Muscle of leg (tissue), 11 donors: ENCODE measurements around the gene HIC1. TPM values are rescaled to one million over a fixed set of nuclear protein-coding genes. Genes with fewer than 3 reads are reported as not detected.
A peak's percentile ranks its signal among the peaks of the same experiment; 100 is the strongest.

ENCODE experiments used
- DNase-seq: peaks from one replicate; pipeline ENCODE4 v3.0.0; 2013
- H3K27ac ChIP-seq: one replicate; pipeline ENCODE4 v1.5.1; 2013; ENCODE audit warnings: mild to moderate bottlenecking, low read length, control low read depth
- H3K27me3 ChIP-seq: one replicate; pipeline ENCODE4 v1.6.1; 2013; ENCODE audit warnings: low read length; ENCODE audit not compliant: control insufficient read depth, insufficient read depth
- H3K36me3 ChIP-seq: one replicate; pipeline ENCODE4 v1.6.1; 2013; ENCODE audit warnings: low read length; ENCODE audit not compliant: control insufficient read depth, insufficient read depth
- H3K4me1 ChIP-seq: one replicate; pipeline ENCODE4 v1.6.1; 2013; ENCODE audit warnings: low read length; ENCODE audit not compliant: control insufficient read depth, insufficient read depth
- H3K4me3 ChIP-seq: one replicate; pipeline ENCODE4 v1.5.1; 2013; ENCODE audit warnings: low read length, control low read depth
- H3K9me3 ChIP-seq: replicated peaks from 2 replicates; pipeline ENCODE4 v1.6.1; 2013; ENCODE audit warnings: low read depth, low read length; ENCODE audit not compliant: control insufficient read depth
- WGBS: methylation state at CpG from one replicate; pipeline ENCODE4 v1.1.5; 2013; ENCODE audit warnings: missing lambda C conversion rate; ENCODE audit not compliant: insufficient coverage; 5-methylcytosine and 5-hydroxymethylcytosine counted together
- polyA plus RNA-seq, 8 donors: library from polyadenylated mRNA; unstranded; fragments of 120-200 nt; gene quantifications; one replicate each; pipeline versions ENCODE4 v1.2.1 to v1.2.3, GENCODE V29; 2013; ENCODE audit warnings: inconsistent platforms in 1 of 8, low replicate concordance in 1 of 8; ENCODE audit not compliant: insufficient read length in 8 of 8, insufficient read depth in 1 of 8
- total RNA-seq: library from RNA; stranded (reverse); fragments of 120-200 nt; gene quantifications from one replicate; pipeline ENCODE4 v1.2.4, GENCODE V29; 2013

Gene HIC1
- total and polyA plus RNA-seq, 9 donors, result 28.1 to 60.4 (median 43.3) TPM

DNA sequence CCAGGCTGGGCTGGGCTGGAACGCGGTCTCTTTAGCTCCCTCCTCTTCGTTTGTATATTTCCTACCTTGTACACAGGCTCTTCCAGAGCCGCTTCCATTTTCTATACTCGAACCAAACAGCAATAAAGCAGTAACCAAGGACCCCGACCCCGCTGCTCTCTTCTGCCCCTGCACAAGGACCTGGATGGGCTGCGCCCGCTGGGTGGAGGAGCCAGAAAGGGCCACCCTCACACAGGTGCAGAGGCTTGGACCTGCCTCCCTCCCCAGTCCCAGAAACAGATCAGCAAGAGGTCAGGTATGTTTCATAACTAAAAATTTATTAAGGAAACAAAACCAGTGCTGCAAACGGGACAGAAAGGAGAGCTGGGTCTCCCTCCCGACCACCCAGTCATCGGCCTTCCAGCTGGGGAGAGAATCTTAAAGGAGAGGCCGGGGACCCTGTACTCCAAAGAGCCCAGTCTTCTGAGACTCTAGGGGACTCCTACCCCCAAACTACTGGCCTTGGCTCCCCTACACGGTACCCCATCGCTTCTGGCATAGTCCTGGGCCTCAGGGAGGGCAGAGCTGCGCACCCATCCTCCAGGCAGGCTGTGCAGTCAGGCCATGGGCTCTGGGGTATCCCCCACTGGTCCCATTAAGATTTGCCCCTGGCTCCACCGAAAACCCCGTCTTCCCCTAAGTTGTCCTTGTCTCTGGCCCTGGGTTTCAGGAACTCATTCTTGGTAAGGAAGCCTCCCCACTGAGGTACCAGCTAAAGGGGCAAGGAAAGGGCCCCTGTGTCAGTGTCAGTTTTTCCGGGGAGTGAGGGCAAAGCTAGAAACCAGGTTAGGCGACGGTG is 4.9 kb downstream of the HIC1 start:
- H3K27ac ChIP-seq, result peak overlapping the region; percentile 78
- H3K4me3 ChIP-seq, result peak overlapping the region; percentile 42
- peaks cover 20% of the 10 kb centered on the region for H3K27me3 ChIP-seq
- peaks cover 56% of the 10 kb centered on the region for H3K4me1 ChIP-seq
- peaks cover 49% of the 10 kb centered on the region for H3K36me3 ChIP-seq
- DNase-seq, result no peak
- H3K9me3 ChIP-seq, result no peaks in the 10 kb centered on the region
- 42% methylated on average over 15 of the region's 21 CpGs for WGBS

- Histone ChIP-seq H3K27ac (peak overlapping the region; percentile 78), H3K4me3 (peak overlapping the region; percentile 42), H3K36me3 (peaks cover 55% of the 10 kb centered on the region), H3K4me1 (peaks cover 62% of the 10 kb centered on the region), H3K27me3 (peaks cover 18% of the 10 kb centered on the region), H3K9me3 (no peaks in the 10 kb centered on the region)
- WGBS, result 35% methylated on average over 5 of the region's 6 CpGs
- DNase-seq, result no peak
Measured at GRCh38 chr17:2060385-2060658, 5.4 kb downstream of the HIC1 start.

DNA sequence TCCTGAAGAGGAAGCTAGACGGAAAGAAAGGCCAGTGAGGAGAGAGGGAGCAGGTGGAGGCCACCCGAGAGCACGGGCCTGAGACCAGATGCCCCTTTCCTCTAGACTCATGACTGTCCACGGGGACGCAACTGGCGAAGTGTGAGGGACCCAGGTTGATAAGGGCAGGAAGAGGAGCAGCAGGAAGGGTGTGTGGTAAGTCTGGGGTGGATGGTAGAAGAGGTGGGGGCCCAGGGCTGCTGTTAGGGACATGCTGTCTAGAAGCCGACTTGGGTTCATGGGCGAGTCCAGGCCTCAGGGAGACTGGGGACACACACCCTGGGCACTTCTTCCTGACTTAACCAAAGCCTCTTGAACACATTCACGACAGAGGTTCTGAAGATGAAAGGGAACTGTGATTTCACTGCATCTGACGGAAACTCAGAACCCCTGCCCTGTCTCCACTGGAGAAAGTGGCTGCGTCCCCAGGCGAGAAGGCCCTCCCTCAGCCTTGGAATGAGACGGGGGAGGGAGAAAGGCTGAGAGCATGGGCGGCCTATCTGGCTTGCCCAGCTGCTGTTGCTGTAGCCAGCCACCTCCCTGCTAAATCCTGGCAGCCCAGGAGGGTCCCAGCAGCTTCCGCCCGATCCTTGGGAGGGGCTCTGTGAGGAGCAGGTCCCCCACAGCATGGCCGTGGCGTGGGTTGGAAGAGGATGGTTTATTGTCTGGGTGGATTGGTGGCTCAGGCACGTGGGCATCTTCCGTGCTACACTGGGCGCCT is 6.0 kb downstream of the HIC1 start:
- DNase-seq, result peak; percentile 65
- WGBS, result 56% methylated on average over 10 of the region's 21 CpGs
- Histone ChIP-seq H3K27ac (peak overlapping the region; percentile 78), H3K36me3 (peaks cover 58% of the 10 kb centered on the region), H3K9me3 (no peaks in the 10 kb centered on the region), H3K27me3 (peaks cover 18% of the 10 kb centered on the region), H3K4me1 (peaks cover 67% of the 10 kb centered on the region), H3K4me3 (peak overlapping the region; percentile 42)

DNA sequence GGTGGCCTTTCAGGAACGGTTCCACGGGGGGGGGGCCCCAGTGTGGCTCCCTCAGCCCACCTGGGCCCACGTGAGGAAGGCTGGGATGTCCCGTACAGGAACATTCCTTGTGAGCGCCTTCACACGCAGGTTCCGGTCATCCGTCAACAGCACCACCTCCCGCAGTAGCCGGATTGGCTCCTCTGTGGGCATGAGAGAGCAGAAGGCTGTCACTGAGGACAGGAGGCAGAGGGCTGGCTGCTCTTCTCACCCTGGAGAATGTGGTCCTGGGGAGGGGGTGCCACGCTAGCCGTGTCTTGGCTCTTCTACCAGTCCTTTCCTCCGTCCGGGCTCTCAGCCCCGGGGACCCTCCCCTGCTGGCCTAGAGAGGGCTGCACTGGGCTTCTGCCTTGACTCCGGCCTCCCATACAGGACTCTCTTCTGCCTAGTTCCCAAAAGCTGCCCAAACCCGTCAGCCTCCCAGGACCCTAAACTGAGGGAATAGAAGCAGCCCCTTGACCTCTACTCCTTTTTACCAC is 6.6 kb downstream of the HIC1 start:
- Histone ChIP-seq H3K27me3 (peaks cover 13% of the 10 kb centered on the region), H3K4me3 (no peak overlapping the region), H3K4me1 (peaks cover 73% of the 10 kb centered on the region), H3K9me3 (no peaks in the 10 kb centered on the region), H3K27ac (peak overlapping the region; percentile 78), H3K36me3 (peaks cover 65% of the 10 kb centered on the region)
- 49% methylated on average over 12 of the region's 17 CpGs for WGBS
- peak; percentile 31 for DNase-seq

DNA sequence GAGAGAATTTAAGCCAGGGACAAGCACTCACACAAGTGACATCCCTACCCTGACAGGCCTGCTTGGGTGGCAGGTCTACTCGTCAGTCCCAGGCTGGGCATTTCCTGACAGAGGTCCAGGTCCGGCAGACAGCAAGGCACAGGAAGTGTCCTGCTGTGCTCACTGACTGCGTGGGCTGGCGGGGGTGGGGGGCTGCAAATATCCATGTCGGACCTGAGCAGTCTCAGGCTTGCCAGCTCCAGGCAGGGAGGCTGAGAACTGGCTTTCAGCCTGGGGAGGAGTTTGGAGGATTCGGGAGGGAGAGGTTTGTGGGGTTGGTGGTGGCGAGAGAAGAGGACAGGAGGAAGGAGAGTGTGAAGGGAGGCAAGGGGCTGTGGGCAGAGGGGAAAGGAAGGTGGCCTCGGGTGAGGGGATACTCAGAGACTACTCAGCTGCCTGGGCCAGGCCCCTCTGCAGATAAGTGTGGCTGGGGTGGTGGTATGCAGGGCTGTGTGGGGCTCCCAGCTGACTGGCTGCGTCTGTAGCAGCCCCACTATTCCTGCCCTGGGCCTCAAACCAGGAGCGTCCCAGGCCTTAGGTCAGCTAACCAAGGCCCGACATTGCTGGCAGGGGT is 7.8 kb downstream of the HIC1 start:
- peak; percentile 63 for DNase-seq
- Histone ChIP-seq H3K9me3 (no peaks in the 10 kb centered on the region), H3K4me1 (peaks cover 85% of the 10 kb centered on the region), H3K27ac (peak overlapping the region; percentile 78), H3K36me3 (peaks cover 75% of the 10 kb centered on the region), H3K27me3 (peaks cover 11% of the 10 kb centered on the region), H3K4me3 (no peak overlapping the region)
- WGBS, result 19% methylated on average over 9 of the region's 11 CpGs

DNA sequence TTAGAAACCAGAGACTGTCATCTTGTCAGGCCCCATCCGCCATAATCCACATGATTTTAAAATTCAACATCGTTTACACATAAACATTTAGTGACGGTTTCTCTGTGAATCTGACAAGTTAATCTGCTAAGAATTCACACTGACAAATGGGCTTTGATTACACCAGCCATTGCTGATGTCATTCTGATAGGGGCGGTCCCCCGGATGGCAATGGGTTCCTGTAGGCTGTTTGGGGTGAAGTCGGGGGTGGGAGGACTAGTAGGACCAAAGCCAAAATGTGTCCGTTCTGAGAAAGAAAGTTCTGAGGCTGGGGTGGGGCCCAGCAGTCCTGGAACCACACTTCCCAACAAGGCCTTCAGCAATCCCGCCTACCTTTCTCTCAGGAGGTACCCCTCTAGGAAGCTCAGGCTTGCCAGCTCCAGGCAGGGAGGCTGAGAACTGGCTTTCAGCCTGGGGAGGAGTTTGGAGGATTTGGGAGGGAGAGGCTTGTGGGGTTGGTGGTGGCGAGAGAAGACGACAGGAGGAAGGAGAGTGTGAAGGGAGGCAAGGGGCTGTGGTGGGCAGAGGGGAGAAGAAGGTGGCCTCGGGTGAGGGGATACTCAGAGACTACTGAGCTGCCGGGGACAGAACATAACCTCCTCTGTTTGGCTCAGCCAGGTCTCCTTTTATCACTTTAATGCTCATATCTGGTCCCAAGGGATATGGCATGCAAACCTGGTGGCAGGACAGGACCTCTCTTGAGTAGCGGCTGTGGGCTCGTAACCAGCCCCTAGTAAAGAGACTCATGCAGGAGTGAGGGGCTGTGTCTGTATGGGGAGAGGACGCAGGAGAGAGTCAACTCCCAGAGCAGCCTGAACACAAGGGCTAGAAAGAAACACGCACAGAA is 8.6 kb downstream of the HIC1 start:
- DNase-seq, result peak; percentile 62
- Histone ChIP-seq H3K4me1 (peaks cover 89% of the 10 kb centered on the region), H3K9me3 (no peaks in the 10 kb centered on the region), H3K36me3 (peaks cover 75% of the 10 kb centered on the region), H3K4me3 (no peak overlapping the region), H3K27me3 (peaks cover 6% of the 10 kb centered on the region), H3K27ac (peak overlapping the region; percentile 78)
- 58% methylated on average over 7 of the region's 16 CpGs for WGBS

DNA sequence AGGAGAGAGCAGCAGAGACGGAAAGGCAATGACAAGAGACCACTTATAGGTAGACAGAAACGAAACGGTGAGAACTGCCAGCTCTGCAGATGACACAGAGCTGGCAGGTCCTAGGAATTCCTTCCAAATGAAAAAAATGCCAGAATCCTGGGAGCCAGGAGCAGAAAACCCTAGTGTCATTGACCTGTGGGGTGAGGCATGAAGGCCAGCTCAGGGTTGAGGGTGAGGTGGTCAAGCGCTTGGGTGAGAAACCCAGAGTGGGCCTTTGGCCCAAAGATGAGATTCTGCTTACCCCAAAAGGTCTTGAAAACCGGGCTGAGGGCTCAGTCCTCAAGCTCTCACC is 9.2 kb downstream of the HIC1 start:
- Histone ChIP-seq H3K36me3 (peaks cover 78% of the 10 kb centered on the region), H3K4me3 (no peak overlapping the region)
- DNase-seq, result peak; percentile 49

GRCh38 chr17:2064520-2064971 is 9.6 kb downstream of the HIC1 start:
- H3K9me3 ChIP-seq, result no peaks in the 10 kb centered on the region
- peaks cover 88% of the 10 kb centered on the region for H3K4me1 ChIP-seq
- H3K4me3 ChIP-seq, result no peak overlapping the region
- H3K27me3 ChIP-seq, result peaks cover 3% of the 10 kb centered on the region
- H3K27ac ChIP-seq, result peak overlapping the region; percentile 71
- DNase-seq, result peak; percentile 59
- 69% methylated on average over 6 of the region's 6 CpGs for WGBS
- peaks cover 74% of the 10 kb centered on the region for H3K36me3 ChIP-seq

More for the DNA sequence above, 9.2 kb downstream of the HIC1 start:
- Histone ChIP-seq H3K27me3 (peaks cover 6% of the 10 kb centered on the region), H3K27ac (peak overlapping the region; percentile 78), H3K9me3 (no peaks in the 10 kb centered on the region), H3K4me1 (peaks cover 92% of the 10 kb centered on the region)
- 23% methylated on average over 4 of the region's 5 CpGs for WGBS

DNA sequence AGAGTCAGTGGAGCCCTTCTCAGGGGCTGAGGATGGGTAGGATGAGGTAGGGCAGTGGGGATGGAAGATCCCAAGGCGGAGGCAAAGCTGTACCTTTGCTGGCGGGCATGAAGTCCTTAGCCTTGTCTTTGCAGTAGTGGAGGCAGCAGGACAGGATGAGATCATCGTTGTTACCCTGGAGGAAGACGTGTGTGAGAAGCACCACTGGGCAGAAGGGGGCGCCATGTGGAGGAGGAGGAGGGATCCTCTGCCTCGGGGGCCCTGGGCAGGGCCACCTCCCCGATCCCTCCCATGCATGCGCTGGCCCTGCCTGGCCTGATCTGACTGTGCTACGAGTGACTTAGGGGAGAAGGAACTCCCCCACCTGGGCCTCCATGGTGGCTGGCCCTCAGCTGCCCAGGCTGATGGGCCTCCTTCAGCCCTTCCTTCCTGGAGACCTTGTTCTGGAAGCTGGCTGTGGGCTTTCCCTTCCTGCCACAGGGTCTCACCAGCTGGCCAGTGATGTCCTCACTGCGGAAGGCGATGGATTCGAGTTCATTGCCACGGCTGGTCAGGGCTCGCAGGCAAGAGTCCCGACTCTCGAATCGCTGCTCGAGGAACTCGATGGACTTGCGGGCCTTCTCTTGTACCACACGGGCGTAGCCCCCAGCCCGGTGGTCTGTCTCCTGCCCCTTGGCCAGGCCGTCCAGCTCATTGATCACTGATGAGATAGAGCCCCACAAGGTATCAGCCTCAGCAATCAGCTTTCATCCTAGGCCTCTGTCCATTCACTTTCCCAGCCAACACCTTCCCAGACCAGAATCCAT is 10.3 kb downstream of the HIC1 start:
- Histone ChIP-seq H3K9me3 (no peaks in the 10 kb centered on the region), H3K4me3 (no peak overlapping the region), H3K27ac (peak overlapping the region; percentile 78), H3K4me1 (peaks cover 85% of the 10 kb centered on the region), H3K27me3 (no peaks in the 10 kb centered on the region), H3K36me3 (peaks cover 68% of the 10 kb centered on the region)
- peak; percentile 78 for DNase-seq
- 84% methylated on average over 20 of the region's 24 CpGs for WGBS
